ENCODE results near the gene AEN. TPM values are rescaled to one million over a fixed set of nuclear protein-coding genes. Genes with fewer than 3 reads are reported as not detected.

Gene AEN
- total RNA-seq, 2 donors from 2014 or later: 13.8 to 23.8 TPM

- H3K9ac ChIP-seq (ENCODE audit: low read depth in 2 of 2, low read length in 2 of 2): peak overlapping the region in 1 of 2 donors; percentile 43
- H3K36me3 ChIP-seq: no peaks in the 10 kb centered on the region
- H3K27ac ChIP-seq: peak overlapping the region; percentile 69
- no peaks in the 10 kb centered on the region for H3K4me1 ChIP-seq
- peak; percentile 79 for DNase-seq
- intact Hi-C loops (cut with DNase I): loop anchor here (5.0 kb wide), 1 partner anchor 148 kb away; the partner anchor contains the start of genes MRPL46 and MRPS11
- no peaks in the 10 kb centered on the region for H3K27me3 ChIP-seq
- no peak overlapping the region for H3K4me3 ChIP-seq
- no peaks in the 10 kb centered on the region for H3K9me3 ChIP-seq
- TF ChIP-seq CTCF (IDR thresholded peaks at IDR 0.05): no peak
Measured at GRCh38 chr15:88615303-88616107, 5.6 kb upstream of the AEN start.

- H3K4me1 ChIP-seq: peaks cover 4% of the 10 kb centered on the region
- DNase-seq: no peak
- H3K27ac ChIP-seq: no peak overlapping the region
- H3K27me3 ChIP-seq: no peaks in the 10 kb centered on the region
- H3K9me3 ChIP-seq: no peaks in the 10 kb centered on the region
- H3K9ac ChIP-seq (ENCODE audit: low read depth in 2 of 2, low read length in 2 of 2): no peak overlapping the region
- TF ChIP-seq CTCF (IDR thresholded peaks at IDR 0.05): no peak
- intact Hi-C loops (cut with DNase I): loop anchor here (5.0 kb wide), 1 partner anchor 149 kb away; the partner anchor contains the start of genes MRPL46 and MRPS11
- no peak overlapping the region for H3K4me3 ChIP-seq
- H3K36me3 ChIP-seq: no peaks in the 10 kb centered on the region
Measured at GRCh38 chr15:88616240-88616639, 4.9 kb upstream of the AEN start.

- no peaks in the 10 kb centered on the region for H3K36me3 ChIP-seq
- H3K27ac ChIP-seq: no peak overlapping the region
- DNase-seq: no peak
- no peak for TF ChIP-seq CTCF (IDR thresholded peaks at IDR 0.05)
- no peaks in the 10 kb centered on the region for H3K9me3 ChIP-seq
- H3K27me3 ChIP-seq: no peaks in the 10 kb centered on the region
- H3K4me1 ChIP-seq: peaks cover 4% of the 10 kb centered on the region
- H3K4me3 ChIP-seq: no peak overlapping the region
- intact Hi-C loops (cut with DNase I): loop anchor here (5.0 kb wide), 1 partner anchor 150 kb away; the partner anchor contains the start of genes MRPL46 and MRPS11
- H3K9ac ChIP-seq (ENCODE audit: low read depth in 2 of 2, low read length in 2 of 2): no peak overlapping the region
Measured at GRCh38 chr15:88617031-88617722, 4.0 kb upstream of the AEN start.

- intact Hi-C loops (cut with DNase I): loop anchor here (5.0 kb wide), 1 partner anchor 150 kb away; the partner anchor contains the start of genes MRPL46 and MRPS11
Measured at GRCh38 chr15:88617790-88618189, 3.4 kb upstream of the AEN start.

More at GRCh38 chr15:88617790-88618189, 3.4 kb upstream of the AEN start:
- Histone ChIP-seq H3K36me3 (no peaks in the 10 kb centered on the region), H3K27me3 (no peaks in the 10 kb centered on the region), H3K9me3 (no peaks in the 10 kb centered on the region), H3K4me3 (no peak overlapping the region), H3K27ac (no peak overlapping the region), H3K9ac (ENCODE audit: low read depth in 2 of 2, low read length in 2 of 2) (no peak overlapping the region), H3K4me1 (peaks cover 7% of the 10 kb centered on the region)
- no peak for DNase-seq
- no peak for TF ChIP-seq CTCF (IDR thresholded peaks at IDR 0.05)
